Uterus (tissue), 2 donors: Measurements from ENCODE around the gene SIAE.

Source experiments
- CTCF ChIP-seq, 4 experiments: fragments of 200-600 bp in 2 of 4; fragments of 450-650 bp in 2 of 4; sonication (generic) in 2 of 4; IDR thresholded peaks; one replicate each; pipeline ENCODE4 v1.5.1; 2016 to 2019; ENCODE audit warnings: antibody characterized with exemption in 4 of 4, mild to moderate bottlenecking in 2 of 4, moderate library complexity in 1 of 4
- POLR2A ChIP-seq, 2 donors: fragments of 450-650 bp; IDR thresholded peaks; one replicate each; pipeline ENCODE4 v1.6.1; 2016; ENCODE audit warnings: antibody characterized with exemption in 2 of 2, mild to moderate bottlenecking in 1 of 2, moderate library complexity in 1 of 2

GRCh38 chr11:124608147-124608546, 65.4 kb downstream of the SIAE start:
- TF ChIP-seq CTCF (IDR thresholded peaks at IDR 0.05) (no peak), POLR2A (IDR thresholded peaks at IDR 0.05) (no peak)
